Measurements from ENCODE around the gene ATP9A.
"Not testable (repeated sequence)": the region's sequence is repeated elsewhere in the genome, so short reads cannot be mapped to it uniquely, and the experiment has no call there.

DNA sequence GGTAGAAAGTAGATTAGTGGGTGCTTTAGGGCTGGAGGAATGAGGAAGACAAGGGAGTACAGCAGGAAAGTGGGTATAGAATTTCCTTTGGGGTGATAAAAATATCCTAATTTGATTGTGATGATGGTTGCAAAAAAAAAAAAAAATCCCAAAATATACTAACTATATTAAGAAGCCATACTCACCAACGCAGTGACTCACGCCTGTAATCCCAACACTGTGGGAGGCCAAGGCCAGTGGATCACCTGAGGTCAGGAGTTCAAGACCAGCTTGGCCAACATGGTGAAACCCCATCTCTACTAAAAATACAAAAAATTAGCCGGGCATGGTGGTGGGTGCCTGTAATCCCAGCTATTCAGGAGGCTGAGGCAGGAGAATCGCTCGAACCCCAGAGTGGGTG is 112.1 kb downstream of the ATP9A start:
- TF ChIP-seq, protein P1, sequence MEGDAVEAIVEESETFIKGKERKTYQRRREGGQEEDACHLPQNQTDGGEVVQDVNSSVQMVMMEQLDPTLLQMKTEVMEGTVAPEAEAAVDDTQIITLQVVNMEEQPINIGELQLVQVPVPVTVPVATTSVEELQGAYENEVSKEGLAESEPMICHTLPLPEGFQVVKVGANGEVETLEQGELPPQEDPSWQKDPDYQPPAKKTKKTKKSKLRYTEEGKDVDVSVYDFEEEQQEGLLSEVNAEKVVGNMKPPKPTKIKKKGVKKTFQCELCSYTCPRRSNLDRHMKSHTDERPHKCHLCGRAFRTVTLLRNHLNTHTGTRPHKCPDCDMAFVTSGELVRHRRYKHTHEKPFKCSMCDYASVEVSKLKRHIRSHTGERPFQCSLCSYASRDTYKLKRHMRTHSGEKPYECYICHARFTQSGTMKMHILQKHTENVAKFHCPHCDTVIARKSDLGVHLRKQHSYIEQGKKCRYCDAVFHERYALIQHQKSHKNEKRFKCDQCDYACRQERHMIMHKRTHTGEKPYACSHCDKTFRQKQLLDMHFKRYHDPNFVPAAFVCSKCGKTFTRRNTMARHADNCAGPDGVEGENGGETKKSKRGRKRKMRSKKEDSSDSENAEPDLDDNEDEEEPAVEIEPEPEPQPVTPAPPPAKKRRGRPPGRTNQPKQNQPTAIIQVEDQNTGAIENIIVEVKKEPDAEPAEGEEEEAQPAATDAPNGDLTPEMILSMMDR (IDR thresholded peaks at IDR 0.05) = not testable (repeated sequence)
- TF ChIP-seq POLR2A (IDR thresholded peaks at IDR 0.05) = not testable (repeated sequence)

All from testis (tissue), 2 donors.